NCI-H187 treated with DMSO at 0.1 percent for 48 hours (cell line): ENCODE measurements around the gene DEPDC7.

Experiments
- DNase-seq: peaks from one replicate; lab custom pipeline; 2025; lab: John Stamatoyannopoulos, UW

DEPDC7 gene

DNA sequence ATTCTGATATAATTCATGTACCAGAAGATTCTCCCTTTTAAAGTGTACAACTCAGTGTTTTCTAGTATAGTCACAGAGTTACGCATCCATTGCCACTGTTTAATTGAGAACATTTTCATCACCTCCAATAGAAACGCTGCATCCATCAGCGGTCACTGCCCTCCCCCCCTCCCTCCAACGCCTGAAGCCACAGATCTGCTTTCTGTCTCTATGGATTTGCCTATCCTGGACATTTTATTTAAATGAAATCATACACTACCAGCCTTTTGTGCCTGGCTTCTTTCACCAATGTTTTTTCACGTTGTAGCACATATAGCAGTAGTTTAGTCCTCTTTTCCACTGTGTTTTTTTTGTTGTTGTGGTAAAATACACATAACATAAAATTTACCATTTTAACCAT, 46.5 kb downstream of the DEPDC7 start:
- DNase-seq: no peak

DNA sequence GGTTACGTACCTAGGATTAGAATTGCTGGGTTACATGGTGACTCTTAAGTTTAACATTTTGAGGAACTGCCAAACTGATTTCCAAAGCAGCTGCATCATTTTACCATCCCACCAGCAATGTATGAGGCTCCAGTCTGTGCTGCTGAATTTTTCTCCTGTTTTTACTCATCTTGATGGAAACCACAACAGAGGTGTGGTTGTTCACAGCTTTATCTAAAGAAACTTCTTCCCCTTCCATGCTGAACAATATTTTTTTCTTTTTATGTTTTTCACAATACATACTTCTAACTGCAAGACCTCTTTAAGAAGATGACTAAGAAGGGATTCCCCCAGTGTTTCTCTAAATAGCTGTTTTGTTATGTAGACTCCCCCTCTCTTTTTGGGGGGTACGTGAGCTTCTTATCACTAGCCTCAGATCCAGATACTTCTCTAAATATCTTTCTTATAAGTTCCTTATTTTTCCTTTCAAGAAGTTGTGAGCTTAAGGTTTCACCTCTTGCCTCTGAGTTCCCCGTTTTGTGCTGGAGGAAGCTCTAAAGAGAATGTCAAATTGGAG, 47.7 kb downstream of the DEPDC7 start:
- DNase-seq: no peak

GRCh38 chr11:33064033-33064825, 48.6 kb downstream of the DEPDC7 start:
- no peak for DNase-seq

DNA sequence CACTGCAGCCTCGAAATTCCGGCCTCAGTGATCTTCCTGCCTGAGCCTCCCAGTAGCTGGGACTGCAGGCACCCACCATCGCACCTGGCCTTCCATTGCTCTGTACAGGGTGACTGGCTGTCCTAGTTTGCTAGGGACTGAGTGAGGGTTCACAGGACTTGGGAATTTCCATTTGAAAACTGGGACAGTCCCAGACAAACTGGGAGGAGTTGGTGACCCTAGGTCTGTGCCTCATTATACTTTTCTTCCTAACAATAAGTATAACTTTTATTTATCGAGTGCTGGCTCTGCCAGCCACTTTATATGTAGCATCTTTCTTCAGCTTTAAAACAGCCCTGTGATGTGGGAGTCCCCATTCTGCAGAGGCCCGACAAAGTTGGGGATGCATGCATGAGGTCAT, 49.2 kb downstream of the DEPDC7 start:
- no peak for DNase-seq

- no peak for DNase-seq
These were observed 49.9 kb downstream of the DEPDC7 start for GRCh38 chr11:33065445-33066178.

GRCh38 chr11:33067294-33067693, 51.6 kb downstream of the DEPDC7 start:
- no peak for DNase-seq

DNA sequence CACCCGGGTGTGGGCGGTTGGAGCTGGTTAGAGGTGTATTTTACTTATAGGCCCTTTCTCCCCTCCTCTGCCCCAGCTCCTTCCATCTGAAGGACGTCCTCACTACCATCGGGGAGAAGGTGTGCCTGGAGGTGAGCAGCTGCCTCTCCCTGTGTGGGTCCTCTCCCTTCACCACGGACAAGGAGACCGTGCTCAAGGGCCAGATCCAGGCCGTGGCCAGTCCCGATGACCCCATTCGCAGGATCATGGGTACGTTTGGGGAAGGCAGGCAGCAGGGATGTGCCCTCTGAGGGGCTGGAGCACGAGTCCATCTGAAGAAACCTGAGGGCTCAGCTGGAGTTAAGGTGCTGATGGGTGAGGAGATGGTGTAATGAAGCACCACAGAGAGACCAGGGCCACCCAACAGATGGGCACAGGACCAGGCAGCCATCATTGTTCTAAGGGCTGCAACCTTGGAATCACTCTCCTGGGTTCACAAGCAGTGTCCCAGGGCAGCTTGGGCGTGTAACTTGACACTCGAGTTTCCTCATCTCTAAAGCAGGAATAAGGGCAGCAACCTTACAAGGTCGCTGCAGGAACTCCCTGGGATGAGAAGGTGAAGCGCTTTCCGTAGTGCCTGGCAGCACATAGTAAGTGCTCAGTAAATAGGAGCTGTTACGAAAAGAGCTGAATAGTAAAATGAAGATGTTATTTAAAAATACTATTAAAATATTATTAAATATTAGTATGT, 53.1 kb downstream of the DEPDC7 start:
- DNase-seq: no peak

DNA sequence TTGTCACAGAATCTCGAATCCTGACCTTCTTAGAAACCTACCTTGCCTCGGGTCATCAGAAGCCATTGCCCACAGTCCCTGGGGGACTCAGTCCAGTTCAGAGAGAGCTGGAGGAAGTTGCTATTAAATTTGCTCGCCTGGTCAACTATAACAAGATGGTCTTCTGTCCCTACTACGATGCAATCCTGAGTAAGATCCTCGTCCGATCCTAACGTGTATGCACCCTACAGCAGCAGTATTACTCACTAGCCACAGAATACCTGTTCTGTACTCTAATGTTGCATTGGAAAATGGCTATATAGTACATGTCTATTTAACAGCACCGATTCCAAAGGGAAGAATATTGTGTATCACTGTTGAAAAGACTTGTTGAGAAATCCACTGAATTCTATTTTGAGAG, 56.8 kb downstream of the DEPDC7 start:
- DNase-seq: no peak
